Measurements from ENCODE around the gene MAU2. TPM values are rescaled to one million over a fixed set of nuclear protein-coding genes. Genes with fewer than 3 reads are reported as not detected.

Gene MAU2
- total and polyA plus RNA-seq, 2 of the 13 experiments (the other 11 are each of a cell fraction or from before 2014, with no cell fraction given), result 16.8 to 33.8 TPM

- TF ChIP-seq ZNF407 (CRISPR knock-in tag; IDR thresholded peaks at IDR 0.05; ENCODE audit: not compliant biosample characterization) (peak; percentile 32), ZFYVE20 (CRISPR knock-in tag; IDR thresholded peaks at IDR 0.05; ENCODE audit: borderline replicate concordance, low read depth) (no peak), ZNF260 (CRISPR knock-in tag; IDR thresholded peaks at IDR 0.05; ENCODE audit: borderline replicate concordance, low read depth) (no peak), BHLHE40 (IDR thresholded peaks at IDR 0.05; ENCODE audit: low read length) (no peak), CREM (IDR thresholded peaks at IDR 0.05) (peak; percentile 96), CREM (CRISPR knock-in tag; IDR thresholded peaks at IDR 0.05) (no peak), NCOA1 (CRISPR knock-in tag; IDR thresholded peaks at IDR 0.05) (no peak; the same call in 1 of the 2 replicates), MEF2D (CRISPR knock-in tag; IDR thresholded peaks at IDR 0.05) (peak; percentile 37; the same call in 1 of the 2 replicates), ZNF770 (CRISPR knock-in tag; IDR thresholded peaks at IDR 0.05) (peak; percentile 57; the same call in 1 of the 2 replicates)
These were observed at the start of gene MAU2, which contains the start of gene SUGP1 (continued) for GRCh38 chr19:19320361-19321140.

Data from HepG2 (cell line).